Suppressor macrophage (primary cell): Measurements from ENCODE around the gene VPS13D.
A peak's percentile ranks its signal among the peaks of the same experiment; 100 is the strongest.

Experiments used
- DNase-seq, 4 experiments: peaks; one replicate each; pipeline ENCODE4 v3.0.0-alpha.2; 2020 to 2022

VPS13D gene

DNA sequence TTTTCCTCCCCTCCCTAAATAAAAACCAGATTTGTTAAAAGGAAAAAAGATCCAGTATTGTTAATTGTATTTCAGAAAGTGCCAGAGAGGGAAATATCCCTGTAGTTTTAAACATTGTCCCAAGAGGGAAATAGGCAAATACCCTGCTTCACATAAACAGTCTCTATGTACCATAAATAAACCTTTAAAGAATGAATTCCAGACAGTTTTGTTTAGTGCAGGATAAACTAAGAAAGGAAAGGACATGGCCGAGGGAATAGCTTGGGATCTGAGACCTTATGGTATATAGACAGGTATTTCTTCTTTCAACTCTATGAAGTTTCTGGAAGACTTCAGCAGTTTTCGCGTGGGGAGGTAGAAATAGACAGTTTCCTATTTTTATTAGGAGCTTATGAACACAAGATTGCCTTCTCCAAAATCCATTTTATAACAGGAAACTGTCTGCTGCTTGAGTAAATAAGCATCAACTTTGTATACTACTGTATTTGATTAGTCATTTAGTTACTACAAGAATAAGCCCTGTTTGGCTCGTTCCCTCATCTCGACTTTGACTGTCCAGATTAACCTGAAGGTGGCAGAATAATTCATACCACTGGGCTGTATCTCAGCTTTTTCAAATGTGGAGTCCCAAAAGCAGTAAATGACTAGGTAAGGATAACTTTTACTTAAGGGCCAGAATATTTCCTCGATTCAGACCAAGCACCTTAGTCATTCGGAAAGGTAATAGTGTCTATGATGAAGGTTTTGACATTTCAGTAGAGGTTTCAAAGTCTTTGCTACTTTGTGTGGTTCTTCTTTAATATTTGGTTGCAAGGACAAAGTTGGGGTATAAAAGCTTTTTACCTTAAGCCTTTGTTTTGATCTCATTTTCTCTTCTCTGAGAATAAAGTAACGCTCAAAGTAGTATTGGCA is 177.5 kb downstream of the VPS13D start:
- peak; percentile 12 to 21 (median 17) for DNase-seq

DNA sequence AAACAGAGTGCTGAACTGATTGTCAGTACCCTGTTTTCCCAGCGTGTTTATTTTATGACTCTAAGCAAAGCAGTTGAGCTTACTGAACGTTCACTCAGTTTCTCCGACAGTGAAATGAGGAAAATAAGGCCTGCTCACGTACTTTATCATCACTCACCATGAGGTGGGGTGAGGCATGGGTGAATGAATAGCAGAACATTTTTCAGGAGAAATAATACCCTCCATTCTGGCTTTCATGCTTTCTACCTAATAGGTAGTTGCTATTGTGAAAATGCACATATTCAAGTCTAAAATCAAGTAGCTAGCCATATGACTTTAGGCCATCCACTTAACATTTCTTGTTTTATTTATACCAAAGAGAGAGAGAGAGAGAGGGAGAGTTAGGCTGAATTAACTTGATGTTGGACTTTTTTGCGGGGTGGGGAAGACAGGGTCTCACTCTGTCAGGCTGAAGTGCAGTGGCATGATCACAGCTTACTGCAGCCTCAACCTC is 178.2 kb downstream of the VPS13D start:
- DNase-seq: no peak

DNA sequence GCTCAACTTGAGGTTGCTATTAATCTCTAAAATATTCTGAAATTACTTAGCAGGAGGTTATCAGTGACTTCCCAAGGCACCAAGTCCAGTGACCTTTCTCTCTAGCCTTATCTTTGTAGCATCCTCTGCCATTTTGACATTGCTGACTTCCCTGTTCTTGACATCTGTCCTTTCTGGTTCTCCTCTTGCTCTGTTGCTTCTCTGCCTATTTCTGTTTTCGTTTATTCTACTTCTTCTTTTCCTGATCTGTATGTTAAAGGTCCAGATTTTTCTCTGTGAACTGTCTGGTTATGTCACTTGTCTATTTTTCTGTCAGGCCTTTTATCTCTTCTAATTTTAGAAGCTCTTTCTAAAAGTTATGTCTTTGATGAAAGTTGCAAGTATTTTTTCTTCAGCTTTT is 178.8 kb downstream of the VPS13D start:
- DNase-seq: peak; percentile 9 to 48 (median 27)

DNA sequence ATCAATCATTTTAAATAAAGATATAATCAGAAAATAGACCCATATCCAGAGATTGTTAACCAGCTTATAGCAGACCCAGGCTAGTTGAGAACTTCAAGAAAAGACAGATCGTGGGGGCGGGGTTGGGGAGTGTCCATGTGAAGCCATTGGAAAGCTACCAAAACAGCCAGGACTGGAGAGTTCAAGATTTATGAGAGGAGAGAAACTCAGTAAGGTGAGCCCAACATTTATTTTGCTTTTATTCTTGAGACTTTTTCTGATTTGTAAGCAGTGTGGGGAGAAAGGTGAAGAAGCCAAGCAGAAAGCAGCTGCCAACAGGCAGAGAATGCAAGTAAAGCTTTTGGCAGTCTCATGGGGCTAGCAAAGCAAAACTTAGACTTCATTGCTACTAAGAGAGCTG is 179.9 kb downstream of the VPS13D start:
- DNase-seq: no peak

DNA sequence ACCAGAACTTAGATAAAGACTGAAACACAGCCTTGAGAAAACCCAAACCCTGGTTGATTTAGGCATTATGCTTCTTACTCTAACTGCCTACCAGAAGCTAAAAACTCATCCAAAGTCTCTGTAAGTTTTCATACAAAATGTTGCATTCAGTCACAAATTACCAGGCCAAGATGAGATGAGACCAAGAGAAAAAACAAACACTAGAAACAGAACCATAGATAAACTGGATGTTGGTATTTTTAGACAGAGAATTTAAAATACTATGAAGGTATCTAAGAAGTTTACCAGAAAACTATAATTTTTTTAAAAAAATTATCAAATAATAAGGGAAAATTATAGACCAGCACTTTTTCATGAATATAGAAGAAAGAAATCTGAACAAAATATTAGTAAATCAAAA is 180.5 kb downstream of the VPS13D start:
- no peak for DNase-seq

DNA sequence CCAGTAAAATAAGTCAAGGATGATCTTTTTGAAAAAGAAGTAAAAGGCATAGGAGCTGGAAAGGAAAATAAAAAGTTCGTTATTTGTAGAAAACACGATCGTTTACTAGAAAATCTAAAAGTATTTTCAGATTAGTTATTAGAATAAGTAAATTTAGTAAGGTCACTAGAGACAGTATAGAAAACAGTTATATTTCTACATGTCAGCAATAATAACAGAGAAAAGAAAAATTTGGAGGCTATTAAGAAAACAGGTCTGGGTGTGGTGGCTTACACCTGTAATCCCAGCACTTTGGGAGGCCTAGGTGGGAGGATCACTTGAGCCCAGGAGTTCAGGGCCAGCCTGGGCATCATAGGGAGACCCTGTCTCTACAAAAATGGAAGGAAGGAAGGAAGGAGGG is 181.3 kb downstream of the VPS13D start:
- no peak for DNase-seq

DNA sequence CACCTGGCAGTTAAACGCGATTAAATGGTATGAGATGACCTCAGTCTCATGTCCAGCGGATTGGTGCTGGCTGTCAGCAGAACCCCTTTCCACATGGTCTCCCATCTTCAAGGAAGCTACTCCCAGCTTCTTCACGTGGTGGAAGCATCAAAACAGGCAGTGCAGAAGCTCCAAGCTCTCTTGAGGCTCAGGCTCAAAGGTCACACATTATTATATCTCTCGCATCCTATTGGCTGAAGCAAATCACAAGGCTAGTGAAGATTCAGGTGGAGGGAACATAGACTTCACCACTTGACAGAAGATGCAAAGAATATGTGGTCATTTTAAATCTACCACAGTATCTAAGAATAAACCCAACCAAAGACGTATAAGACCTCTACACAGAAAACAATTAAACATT is 181.9 kb downstream of the VPS13D start:
- DNase-seq: no peak

DNA sequence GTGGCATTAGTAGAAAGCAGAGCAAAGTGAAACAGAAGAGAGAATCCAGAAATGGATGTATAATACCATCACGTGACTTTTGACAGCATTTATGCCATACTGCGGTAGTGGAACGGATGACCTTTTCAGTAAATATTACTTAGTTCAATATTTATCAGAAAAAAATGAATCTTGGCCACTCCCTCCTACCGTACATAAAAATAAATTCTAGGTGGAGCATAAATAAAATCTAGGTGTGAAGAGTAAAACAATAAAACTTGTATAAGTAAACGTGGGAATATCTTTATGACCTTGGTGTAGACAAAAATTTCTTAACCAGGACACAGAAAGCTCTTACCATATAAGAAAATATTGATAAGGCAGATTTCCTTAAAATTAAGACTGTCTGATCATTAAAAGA is 182.6 kb downstream of the VPS13D start:
- DNase-seq: no peak

DNA sequence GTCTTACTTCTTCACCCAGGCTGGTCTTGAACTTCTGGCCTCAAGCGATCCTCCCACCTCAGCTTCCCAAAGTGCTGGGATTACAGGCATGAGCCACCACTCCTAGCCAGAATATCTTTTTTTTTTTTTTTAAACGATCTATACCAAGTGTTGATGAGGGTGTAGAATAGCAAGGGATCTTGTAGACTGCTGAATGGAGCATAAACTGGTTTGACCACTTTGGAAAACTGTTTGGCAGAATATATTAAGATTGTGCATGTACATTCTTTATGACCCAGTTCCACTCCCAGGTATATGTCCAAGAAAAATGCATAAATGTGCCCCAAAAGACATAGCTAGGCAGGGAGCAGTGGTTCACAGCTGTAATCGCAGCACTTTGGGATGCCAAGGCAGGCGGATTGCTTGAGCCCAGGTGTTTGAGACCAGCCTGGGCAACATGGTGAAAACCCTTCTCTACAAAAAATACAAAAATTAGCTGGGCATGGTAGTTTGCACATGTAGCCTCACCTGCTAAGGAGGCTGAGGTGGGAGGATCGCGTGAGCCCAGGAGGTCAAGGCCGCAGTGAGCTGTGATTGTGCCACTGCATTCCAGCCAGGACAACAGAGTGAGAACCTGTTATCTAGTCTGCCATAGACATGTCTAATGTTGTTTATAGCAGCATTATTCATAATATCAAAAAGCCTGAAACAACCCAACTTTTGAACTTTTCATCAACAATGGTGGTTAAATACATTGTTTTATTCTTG is 184.0 kb downstream of the VPS13D start:
- no peak for DNase-seq

DNA sequence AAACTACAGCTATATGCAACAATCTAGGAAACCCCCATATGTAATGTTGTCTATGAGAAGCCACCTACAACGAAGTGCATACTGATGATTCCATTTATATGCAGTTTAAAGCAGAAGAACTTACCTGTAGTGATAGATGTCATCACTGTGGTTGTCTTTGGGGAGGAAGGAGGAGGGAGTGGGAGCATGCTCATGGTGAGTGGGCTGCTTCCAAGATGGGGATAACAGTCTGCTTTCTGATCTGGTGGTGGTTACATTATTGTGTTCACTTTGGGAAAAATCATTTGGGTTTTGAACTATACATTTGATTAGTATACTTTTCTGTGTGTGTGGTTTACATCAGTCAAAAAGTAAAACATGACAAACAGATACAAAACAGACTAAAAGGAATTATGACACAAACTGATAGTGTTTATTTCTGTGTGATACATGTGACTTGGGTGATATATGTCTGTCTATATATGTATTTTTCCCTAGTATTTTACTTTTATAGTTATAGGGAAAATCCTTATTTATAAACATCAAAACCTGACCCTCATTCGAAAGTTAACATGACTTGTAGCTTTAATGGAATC is 184.7 kb downstream of the VPS13D start:
- DNase-seq: no peak

DNA sequence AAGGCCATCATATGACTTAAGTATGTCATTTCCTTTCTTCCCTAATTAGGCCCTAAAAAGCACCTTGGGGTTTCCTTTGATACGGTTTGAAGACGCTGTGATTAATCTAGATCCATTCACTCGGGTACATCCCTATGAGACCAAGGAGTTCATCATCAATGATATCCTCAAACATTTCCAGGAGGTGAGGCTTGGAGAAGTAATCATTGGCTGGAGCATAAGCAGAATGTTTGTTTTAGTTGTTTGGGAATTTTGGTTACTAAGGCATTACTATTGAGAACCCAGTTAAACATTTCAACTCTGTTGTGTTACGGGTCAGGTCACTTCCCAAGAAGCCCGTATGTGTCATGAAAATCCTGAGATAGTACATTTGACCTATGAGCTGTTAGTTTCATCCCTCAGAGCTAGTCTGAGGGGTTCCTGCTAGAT is 185.2 kb downstream of the VPS13D start:
- DNase-seq: peak in 1 of 4 experiments; percentile 13

DNA sequence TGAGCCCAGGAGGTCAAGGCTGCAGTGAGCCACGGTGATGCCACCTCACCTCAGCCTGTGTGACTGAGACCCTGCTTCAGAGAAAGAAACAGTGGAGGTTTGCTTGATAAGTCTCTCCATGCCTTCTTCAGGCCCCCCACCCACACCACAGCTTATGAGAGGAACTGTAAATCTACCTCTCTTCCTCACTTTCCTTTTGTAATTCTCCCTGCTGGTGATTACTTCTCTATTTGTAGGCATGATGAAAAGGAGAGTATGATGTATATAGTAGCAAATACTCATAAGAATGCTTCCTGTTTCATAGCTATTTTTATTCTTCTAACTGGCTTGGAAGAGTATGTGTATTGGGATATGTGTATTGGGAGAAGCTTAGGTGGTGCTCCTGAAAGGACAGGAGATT is 186.3 kb downstream of the VPS13D start:
- peak; percentile 12 to 66 (median 55) for DNase-seq

DNA sequence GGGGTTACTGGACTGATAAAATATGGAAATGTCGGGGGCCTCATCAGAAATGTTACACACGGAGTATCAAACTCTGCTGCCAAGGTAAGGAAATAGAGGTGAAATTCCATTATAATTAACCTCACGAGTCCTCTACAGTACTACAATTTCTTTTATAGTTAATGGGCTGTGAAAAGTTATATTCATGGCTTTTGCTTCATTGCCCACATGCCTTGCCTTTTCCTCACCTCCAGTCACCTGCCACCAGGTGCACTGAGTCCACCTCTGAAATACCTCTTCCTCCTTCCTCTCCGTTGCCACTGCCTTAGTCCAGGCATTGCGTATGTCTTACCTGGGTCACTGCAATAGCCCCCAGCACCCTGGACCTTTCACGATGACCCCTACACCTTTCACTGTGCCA is 186.9 kb downstream of the VPS13D start:
- DNase-seq: no peak

DNA sequence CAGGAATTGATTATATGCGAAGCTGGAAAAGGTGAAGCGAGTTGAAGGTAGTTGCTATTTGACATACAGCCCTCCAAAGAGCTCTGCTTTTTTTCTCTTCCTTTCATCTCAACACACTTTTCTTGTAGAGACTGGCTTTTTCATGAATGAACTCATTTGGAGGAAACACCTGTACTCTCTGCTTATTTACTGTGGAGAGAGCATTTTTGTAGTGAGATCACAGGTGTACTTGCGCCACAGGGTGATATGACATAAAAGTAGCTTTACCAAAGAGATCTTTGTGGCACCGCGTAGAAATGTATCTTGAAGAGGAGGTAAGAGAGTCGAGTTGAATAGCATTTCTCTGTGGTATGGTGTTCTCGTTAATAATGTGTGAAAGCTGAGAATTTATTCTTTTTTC is 187.6 kb downstream of the VPS13D start:
- DNase-seq: no peak

DNA sequence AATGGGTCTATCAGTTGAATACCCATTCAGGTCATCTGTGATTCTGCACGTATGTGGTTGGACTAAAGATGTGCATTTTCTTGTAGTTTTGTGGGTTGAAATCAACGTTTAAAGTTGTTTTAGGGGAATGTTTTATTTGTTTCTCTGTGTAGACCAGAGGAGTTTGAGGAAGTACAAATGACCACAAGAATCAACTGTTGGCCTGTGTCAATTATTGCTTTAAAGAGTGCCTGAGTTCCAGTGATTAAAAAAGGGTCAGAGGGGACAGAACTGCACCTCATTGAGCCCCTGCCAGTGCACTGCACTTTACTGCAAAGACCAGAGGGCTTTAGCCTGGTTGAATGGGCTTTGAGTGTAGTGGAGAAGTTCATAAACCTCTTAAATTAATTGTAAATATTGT is 190.3 kb downstream of the VPS13D start:
- no peak for DNase-seq

DNA sequence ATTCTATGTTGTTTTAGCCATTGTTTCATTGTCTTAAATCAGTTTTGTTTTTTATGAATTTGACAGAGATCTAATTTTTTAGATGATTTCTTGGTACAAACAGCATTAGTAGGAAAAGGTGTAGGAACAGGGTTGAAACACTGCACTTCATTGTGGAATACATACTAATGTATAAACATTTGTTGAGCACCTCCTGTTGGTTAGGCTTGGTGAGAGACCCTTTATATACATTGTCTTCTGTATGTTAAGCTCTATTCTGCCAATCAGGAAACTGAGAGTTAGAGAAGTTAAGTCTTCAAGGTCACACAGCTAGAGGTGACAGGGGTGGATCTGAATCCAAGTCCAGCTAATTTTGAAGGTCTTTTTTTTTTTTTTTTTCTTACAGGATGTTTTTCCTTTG is 192.7 kb downstream of the VPS13D start:
- DNase-seq: no peak

DNA sequence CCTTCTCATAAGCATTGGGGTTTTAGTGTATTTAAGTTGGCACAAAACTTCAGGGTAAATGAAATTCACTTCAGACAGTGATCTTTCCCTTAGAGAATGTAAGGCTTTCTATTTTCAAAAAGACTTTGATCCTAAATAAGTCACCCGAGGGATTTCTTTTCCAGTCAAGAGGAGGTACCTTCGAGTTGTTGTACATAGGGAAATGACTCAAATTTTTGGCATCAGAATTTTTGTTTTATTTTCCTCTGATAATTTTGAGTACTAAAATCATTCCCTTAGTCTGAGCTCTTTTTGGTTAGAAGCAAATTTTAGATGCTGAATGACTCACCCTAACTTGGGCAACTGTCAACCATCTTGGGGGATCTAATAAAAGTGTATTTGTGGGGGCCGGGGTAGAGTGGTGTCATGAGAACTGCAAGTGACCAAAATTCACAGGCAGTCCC is 194.3 kb downstream of the VPS13D start:
- no peak for DNase-seq

DNA sequence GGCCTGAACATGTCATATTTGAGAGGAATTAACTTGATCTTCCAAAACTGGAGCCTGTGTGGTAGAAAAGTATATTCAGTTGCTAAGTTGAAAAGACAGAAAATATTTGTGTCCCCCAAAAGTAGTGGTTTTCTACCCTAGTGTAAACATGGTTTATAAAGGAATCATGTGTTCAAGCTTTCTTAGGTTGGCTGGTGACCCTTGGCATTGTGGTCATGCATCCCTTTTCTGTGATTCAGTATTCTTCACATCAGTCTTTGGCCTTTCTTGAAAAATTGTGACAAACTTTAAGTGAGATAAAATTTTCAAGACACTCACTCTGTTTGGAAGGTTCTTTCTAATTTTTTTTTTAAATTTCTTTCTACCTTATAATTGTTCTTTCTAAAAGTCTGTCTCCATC is 195.0 kb downstream of the VPS13D start:
- DNase-seq: no peak

DNA sequence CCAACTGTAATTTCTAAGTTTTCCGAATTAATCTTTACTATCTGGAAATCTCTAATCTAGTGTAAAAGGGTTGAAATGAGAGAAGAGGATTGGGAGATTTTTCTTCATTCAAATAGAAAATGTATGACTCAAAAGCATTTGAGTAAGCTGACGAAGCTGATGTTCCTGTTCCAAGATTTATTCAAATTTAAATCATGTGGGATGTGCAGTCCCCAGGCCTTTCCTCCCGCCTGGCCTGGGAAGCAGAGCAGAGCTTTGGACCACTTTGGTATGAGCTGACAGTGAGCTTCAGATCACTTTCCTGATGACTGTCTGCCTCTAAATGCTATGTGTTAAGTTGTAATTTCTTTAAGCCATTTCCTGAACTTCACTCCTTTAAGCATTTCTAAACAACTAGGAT is 196.2 kb downstream of the VPS13D start:
- DNase-seq: no peak

DNA sequence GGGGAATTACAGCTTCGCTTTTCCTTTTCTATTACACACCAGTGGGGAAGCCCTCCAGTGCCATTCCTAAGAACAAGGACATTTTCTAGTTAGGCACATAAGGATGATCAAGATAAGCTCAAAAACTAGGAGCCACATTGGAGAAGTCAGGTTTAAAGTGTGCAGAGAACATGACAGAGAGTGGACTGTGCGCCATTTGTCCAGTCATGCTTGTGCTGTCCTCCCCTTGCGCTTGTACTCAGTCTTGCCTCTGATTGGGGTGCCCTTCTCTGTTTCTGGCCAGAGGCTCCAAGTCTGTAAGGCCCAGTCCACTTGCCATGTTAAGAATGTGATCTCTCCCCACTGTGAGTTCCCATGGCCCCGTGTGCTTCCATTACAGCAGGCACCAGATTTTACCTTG is 198.5 kb downstream of the VPS13D start:
- no peak for DNase-seq

DNA sequence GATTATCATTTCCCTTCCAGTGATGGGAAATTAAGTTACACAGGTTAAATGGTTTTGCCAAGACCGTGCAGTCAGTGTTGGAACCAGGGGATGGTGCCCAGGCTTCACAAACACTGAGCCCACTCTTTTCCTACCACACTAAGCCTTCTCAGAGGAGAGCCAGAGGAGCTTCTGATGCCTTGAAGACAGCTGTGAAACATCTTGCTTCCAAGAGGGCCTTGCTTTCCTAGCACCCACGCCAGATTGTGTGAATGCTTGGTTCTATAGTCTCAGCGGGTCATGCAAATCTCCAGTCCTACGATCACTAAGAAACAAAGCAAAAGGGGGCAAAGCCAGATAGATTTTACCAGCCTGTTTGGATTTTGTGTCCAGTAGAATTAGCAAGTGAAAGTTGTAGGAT is 200.7 kb downstream of the VPS13D start:
- no peak for DNase-seq

DNA sequence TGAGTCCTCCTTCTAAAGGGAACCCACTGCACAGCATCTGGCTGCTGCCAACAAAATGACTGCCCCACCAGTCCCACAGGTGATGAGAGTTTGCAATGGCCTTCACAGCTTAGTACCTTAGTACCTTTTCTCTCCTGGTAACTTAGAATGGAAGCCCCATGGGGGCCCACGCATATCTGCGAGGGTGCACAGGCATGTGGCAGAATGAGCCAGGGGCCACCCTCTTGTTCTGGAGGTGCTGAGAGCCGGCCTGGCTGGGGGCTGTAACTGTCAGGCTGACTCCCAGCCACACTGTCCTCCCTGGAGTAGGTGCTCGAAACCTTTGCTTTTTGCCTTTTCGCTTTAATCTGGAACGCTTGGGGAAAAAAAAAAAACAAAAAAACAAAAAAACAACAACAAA is 203.1 kb downstream of the VPS13D start:
- DNase-seq: no peak

DNA sequence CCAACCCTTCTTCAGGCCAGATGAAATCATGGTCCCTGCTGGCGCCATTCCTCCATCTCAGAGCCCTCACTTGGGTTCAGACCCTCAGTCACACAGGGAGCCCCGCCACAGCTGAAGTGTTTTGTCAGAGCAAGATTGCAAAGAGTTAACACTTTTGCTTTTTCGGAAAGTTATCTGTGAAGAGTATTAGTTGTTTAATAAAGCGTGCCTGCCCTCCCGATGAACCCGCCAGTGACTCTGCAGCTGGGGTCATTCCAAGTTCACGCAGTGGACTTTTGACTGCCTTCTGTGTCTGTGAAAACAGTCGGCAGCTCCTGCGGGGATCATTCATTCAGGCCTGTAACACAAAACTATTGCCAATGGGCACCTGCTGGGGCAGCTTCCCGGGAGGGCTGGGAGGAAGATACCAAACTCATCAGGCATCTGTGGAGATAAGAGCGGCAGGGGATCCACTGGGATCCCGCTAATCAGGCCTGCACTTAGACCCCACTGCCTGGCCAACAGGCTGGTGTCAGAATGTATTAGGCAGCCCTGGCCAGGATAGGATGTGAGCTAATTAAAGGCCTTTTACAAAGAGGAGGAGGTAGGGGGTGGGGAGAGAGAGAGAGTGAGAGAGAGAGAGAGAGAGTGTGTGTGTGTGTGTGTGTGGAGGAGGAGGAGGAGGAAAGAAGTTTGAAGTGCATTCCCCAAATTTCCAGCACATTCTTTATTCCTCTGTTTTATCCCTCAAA is 203.7 kb downstream of the VPS13D start:
- no peak for DNase-seq
